Keratinocyte (primary cell): ENCODE measurements around the gene DENND2C. TPM values are rescaled to one million over a fixed set of nuclear protein-coding genes. Genes with fewer than 3 reads are reported as not detected.

Source experiments
- DNase-seq: peaks from one replicate; pipeline ENCODE4 v3.0.0-alpha.2; 2011; ENCODE audit warnings: low read depth, missing footprints, low spot score
- FAIRE-seq: peaks from 2 replicates; lab custom pipeline; 2011; peaks lifted over from hg19 to GRCh38; lab: Jason Lieb, UNC
- H2AFZ ChIP-seq: 2 replicates; pipeline ENCODE4 v1.6.0; 2012; ENCODE audit warnings: low read length, control low read depth, inconsistent platforms; ENCODE audit not compliant: control insufficient read depth
- H3K27ac ChIP-seq: 2 replicates; pipeline ENCODE4 v1.5.1; 2011; ENCODE audit warnings: low read length; ENCODE audit not compliant: control insufficient read depth, insufficient read depth
- H3K27me3 ChIP-seq: 3 replicates; pipeline ENCODE4 v1.6.0; 2011; ENCODE audit warnings: low read length; ENCODE audit not compliant: control insufficient read depth, insufficient read depth; ENCODE audit errors: extremely low read depth
- H3K36me3 ChIP-seq, 2 experiments: 2 replicates in 1 of 2; 3 replicates in 1 of 2; pipeline ENCODE4 v1.5.1; 2011; ENCODE audit warnings: low read length in 2 of 2, mild to moderate bottlenecking in 1 of 2; ENCODE audit not compliant: control insufficient read depth in 2 of 2, insufficient read depth in 2 of 2; ENCODE audit errors: extremely low read depth in 1 of 2
- H3K4me1 ChIP-seq: 3 replicates; pipeline ENCODE4 v1.5.1; 2011; ENCODE audit warnings: low read length; ENCODE audit not compliant: control insufficient read depth, insufficient read depth; ENCODE audit errors: extremely low read depth
- H3K4me2 ChIP-seq: 3 replicates; pipeline ENCODE4 v1.6.0; 2011; ENCODE audit warnings: low read depth, low read length; ENCODE audit not compliant: control insufficient read depth, insufficient read depth; ENCODE audit errors: extremely low read depth
- H3K4me3 ChIP-seq, 3 experiments: fragments of 200-600 bp in 1 of 3; sonication (generic) in 1 of 3; 2 replicates in 2 of 3; 3 replicates in 1 of 3; pipeline ENCODE4 v1.5.1; 2011 to 2016; ENCODE audit warnings: low read length in 3 of 3, mild to moderate bottlenecking in 3 of 3, control low read depth in 2 of 3, inconsistent platforms in 1 of 3, low read depth in 1 of 3, mixed read lengths in 1 of 3, mixed run types in 1 of 3, moderate library complexity in 1 of 3; ENCODE audit not compliant: control insufficient read depth in 2 of 3, insufficient read depth in 2 of 3; ENCODE audit errors: extremely low read depth in 1 of 3
- H3K79me2 ChIP-seq: 2 replicates; pipeline ENCODE4 v1.6.0; 2012; ENCODE audit warnings: low read length; ENCODE audit not compliant: control insufficient read depth, insufficient read depth
- H3K9ac ChIP-seq: 3 replicates; pipeline ENCODE4 v1.6.0; 2011; ENCODE audit warnings: low read length; ENCODE audit not compliant: control insufficient read depth, insufficient read depth; ENCODE audit errors: extremely low read depth
- H3K9me1 ChIP-seq: 3 replicates; pipeline ENCODE4 v1.6.0; 2011; ENCODE audit warnings: low read length; ENCODE audit not compliant: control insufficient read depth, insufficient read depth; ENCODE audit errors: extremely low read depth
- H3K9me3 ChIP-seq: 2 replicates; pipeline ENCODE4 v1.5.1; 2012; ENCODE audit warnings: low read depth, low read length; ENCODE audit not compliant: control insufficient read depth
- H4K20me1 ChIP-seq: 3 replicates; pipeline ENCODE4 v1.6.0; 2011; ENCODE audit warnings: low read length; ENCODE audit not compliant: control insufficient read depth, insufficient read depth; ENCODE audit errors: extremely low read depth
- CTCF ChIP-seq, 3 experiments: IDR thresholded peaks in 1 of 3; conservative IDR thresholded peaks in 1 of 3; optimal IDR thresholded peaks in 1 of 3; 2 replicates in 2 of 3; 3 replicates in 1 of 3; pipeline versions ENCODE3 to v1.5.1; 2011; ENCODE audit warnings: low read length in 3 of 3, mild to moderate bottlenecking in 3 of 3, moderate library complexity in 2 of 3, control low read depth in 1 of 3, inconsistent platforms in 1 of 3; ENCODE audit not compliant: insufficient read depth in 2 of 3; ENCODE audit errors: extremely low read depth in 1 of 3
- EZH2 ChIP-seq: IDR thresholded peaks from one replicate; pipeline ENCODE4 v1.6.1; 2012; ENCODE audit warnings: inconsistent platforms, mild to moderate bottlenecking, low read length, moderate library complexity
- dilution Hi-C: fragments of 300-500 bp; cut with MboI; formaldehyde crosslinking; loops from one replicate; pipeline ENCODE4 v1.7.0; 2020; ENCODE audit warnings: low sequenced_read_pairs; ENCODE audit not compliant: extremely low pct_ligation_motif_present
- polyA minus RNA-seq, 3 experiments: library from RNA; depleted of rRNA, polyadenylated mRNA; stranded (reverse); fragments of >200 nt; gene quantifications; 1 replicate in 1 of 3; 2 replicates in 1 of 3; 3 replicates in 1 of 3; pipeline ENCODE4 v1.2.3, GENCODE V29; 2011
- polyA plus RNA-seq, 5 experiments: library from polyadenylated mRNA; depleted of rRNA in 3 of 5; stranded (reverse) in 3 of 5; stranded (forward) in 1 of 5; unstranded in 1 of 5; fragments of >200 nt; gene quantifications; 1 replicate in 1 of 5; 2 replicates in 3 of 5; 3 replicates in 1 of 5; pipeline versions ENCODE4 v1.2.1 to v1.2.3, GENCODE V29; 2011 to 2012; ENCODE audit warnings: missing spikeins in 2 of 5, low read depth in 1 of 5, low replicate concordance in 1 of 5

DENND2C gene
- polyA plus RNA-seq (5.9 to 11.3 TPM (median 9.5 TPM) in 3 replicates), polyA minus RNA-seq (6.0 to 19.8 TPM (median 18.2 TPM) in 3 replicates)
- polyA plus RNA-seq (2011; ENCODE audit: low read depth): 15.9 TPM
- polyA plus RNA-seq (2011; cell fraction: cytosol; rRNA removed): 3.5 and 6.6 TPM in 2 replicates
- 12.4 and 15.9 TPM in 2 replicates for polyA plus RNA-seq (2011; cell fraction: nucleus; rRNA removed)
- polyA plus RNA-seq (2012; ENCODE audit: low replicate concordance): 5.9 and 43.0 TPM in 2 replicates
- 6.7 TPM for polyA minus RNA-seq (2011; cell fraction: cytosol; rRNA and poly(A)+ RNA removed)
- polyA minus RNA-seq (2011; cell fraction: nucleus; rRNA and poly(A)+ RNA removed): 10.0 and 22.1 TPM in 2 replicates

- Histone ChIP-seq H3K9me3 (no peaks in the 10 kb centered on the region), H3K4me2 (peak within 1 kb of the TSS; percentile 99), H3K27me3 (no peaks in the 10 kb centered on the region), H3K79me2 (peaks cover 43% of the 10 kb centered on the region), H3K4me3 (peak within 1 kb of the TSS; percentile 61 to 95 (median 94)), H4K20me1 (no peaks in the 10 kb centered on the region), H3K9ac (peak within 1 kb of the TSS; percentile 100), H3K27ac (peak within 1 kb of the TSS; percentile 100), H3K9me1 (no peaks in the 10 kb centered on the region), H2AFZ (peak within 1 kb of the TSS; percentile 91), H3K4me1 (peaks cover 17% of the 10 kb centered on the region), H3K36me3 (no peaks in the 10 kb centered on the region)
- TF ChIP-seq EZH2 (no peak), CTCF (optimal IDR thresholded peaks at IDR 0.05 in 1 of 3, IDR thresholded peaks at IDR 0.05 in 1 of 3, conservative IDR thresholded peaks at IDR 0.05 in 1 of 3; ENCODE audit: extremely low read depth in 1 of 3, insufficient read depth in 2 of 3, low read length in 3 of 3) (no peak)
- FAIRE-seq (no peak), DNase-seq (no peak)
- dilution Hi-C loops: no loop called here
Measured at GRCh38 chr1:114669562-114670082, at the start of gene DENND2C. Gene DENND2C, minus strand, starts transcription at chr1:114670049. Its CDS starts 44,065 bp downstream, at chr1:114625984.

GRCh38 chr1:114719424-114719787 is 49.6 kb upstream of the DENND2C start:
- Histone ChIP-seq H3K9me1 (no peaks in the 10 kb centered on the region), H4K20me1 (no peaks in the 10 kb centered on the region), H2AFZ (no peak overlapping the region), H3K27me3 (no peaks in the 10 kb centered on the region), H3K4me1 (peaks cover 12% of the 10 kb centered on the region), H3K4me2 (no peak overlapping the region), H3K36me3 (peaks cover 14 to 25% of the 10 kb centered on the region in 2 experiments), H3K4me3 (no peak overlapping the region), H3K27ac (peak overlapping the region; percentile 69), H3K9ac (no peak overlapping the region), H3K79me2 (peaks cover 21% of the 10 kb centered on the region), H3K9me3 (no peaks in the 10 kb centered on the region)
- no peak for TF ChIP-seq CTCF (optimal IDR thresholded peaks at IDR 0.05 in 1 of 3, IDR thresholded peaks at IDR 0.05 in 1 of 3, conservative IDR thresholded peaks at IDR 0.05 in 1 of 3; ENCODE audit: extremely low read depth in 1 of 3, insufficient read depth in 2 of 3, low read length in 3 of 3)
- no peak for TF ChIP-seq EZH2
- no peak for DNase-seq
- dilution Hi-C loops: no loop called here
- no peak for FAIRE-seq
